ENCODE data around the gene ANKRD44.

DNA sequence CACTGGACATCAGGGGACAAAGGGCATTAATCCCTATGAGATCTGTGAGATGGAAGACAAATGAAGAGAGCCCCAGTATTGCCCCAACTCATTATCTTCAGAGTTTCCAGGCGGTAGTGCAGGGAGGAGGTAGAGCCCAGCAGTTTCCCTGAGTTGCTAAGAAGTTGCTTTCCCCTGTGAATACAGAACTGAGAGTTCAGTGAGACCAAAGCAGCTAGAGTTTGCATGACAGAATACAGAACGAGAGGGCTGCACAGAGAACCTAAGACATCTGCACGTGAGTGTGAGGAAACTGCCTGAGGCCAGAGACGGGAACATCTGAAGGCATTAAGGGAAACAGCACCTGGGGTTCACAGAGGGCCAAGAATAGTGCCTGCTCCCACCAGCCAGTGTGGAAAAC lies 366.0 kb downstream of the ANKRD44 start:
- TF ChIP-seq, protein P1, sequence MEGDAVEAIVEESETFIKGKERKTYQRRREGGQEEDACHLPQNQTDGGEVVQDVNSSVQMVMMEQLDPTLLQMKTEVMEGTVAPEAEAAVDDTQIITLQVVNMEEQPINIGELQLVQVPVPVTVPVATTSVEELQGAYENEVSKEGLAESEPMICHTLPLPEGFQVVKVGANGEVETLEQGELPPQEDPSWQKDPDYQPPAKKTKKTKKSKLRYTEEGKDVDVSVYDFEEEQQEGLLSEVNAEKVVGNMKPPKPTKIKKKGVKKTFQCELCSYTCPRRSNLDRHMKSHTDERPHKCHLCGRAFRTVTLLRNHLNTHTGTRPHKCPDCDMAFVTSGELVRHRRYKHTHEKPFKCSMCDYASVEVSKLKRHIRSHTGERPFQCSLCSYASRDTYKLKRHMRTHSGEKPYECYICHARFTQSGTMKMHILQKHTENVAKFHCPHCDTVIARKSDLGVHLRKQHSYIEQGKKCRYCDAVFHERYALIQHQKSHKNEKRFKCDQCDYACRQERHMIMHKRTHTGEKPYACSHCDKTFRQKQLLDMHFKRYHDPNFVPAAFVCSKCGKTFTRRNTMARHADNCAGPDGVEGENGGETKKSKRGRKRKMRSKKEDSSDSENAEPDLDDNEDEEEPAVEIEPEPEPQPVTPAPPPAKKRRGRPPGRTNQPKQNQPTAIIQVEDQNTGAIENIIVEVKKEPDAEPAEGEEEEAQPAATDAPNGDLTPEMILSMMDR (IDR thresholded peaks at IDR 0.05) = no peak
- no peak for TF ChIP-seq POLR2A (IDR thresholded peaks at IDR 0.05)
